ENCODE results near the gene ABCG4.

The ABCG4 gene

GRCh38 chr11:119112314-119113020 lies 36.4 kb upstream of the ABCG4 start:
- H3K9me3 ChIP-seq: no peaks in the 10 kb centered on the region
- intact Hi-C loops (cut with DNase I; ENCODE audit: low total_unique reads): no loop called here
- TF ChIP-seq CTCF (IDR thresholded peaks at IDR 0.05): no peak
- H3K4me1 ChIP-seq: peaks cover 0 to 21% (median 11%) of the 10 kb centered on the region in 4 donors
- no peak overlapping the region for H3K4me3 ChIP-seq
- no peak for DNase-seq
- no peaks in the 10 kb centered on the region for H3K27me3 ChIP-seq
- no peak overlapping the region for H3K27ac ChIP-seq
- H3K36me3 ChIP-seq: peaks cover 15 to 71% (median 50%) of the 10 kb centered on the region in 3 donors

GRCh38 chr11:119113716-119114115 lies 35.1 kb upstream of the ABCG4 start:
- H3K27me3 ChIP-seq: no peaks in the 10 kb centered on the region
- peaks cover 15 to 72% (median 50%) of the 10 kb centered on the region in 3 donors for H3K36me3 ChIP-seq
- TF ChIP-seq CTCF (IDR thresholded peaks at IDR 0.05): no peak
- H3K27ac ChIP-seq: no peak overlapping the region
- H3K4me3 ChIP-seq: no peak overlapping the region
- no peak for DNase-seq
- no peaks in the 10 kb centered on the region for H3K9me3 ChIP-seq
- H3K4me1 ChIP-seq: peaks cover 0 to 12% (median 4%) of the 10 kb centered on the region in 4 donors
- intact Hi-C loops (cut with DNase I; ENCODE audit: low total_unique reads): no loop called here

- H3K4me1 ChIP-seq: peaks cover 0 to 6% (median under 1%) of the 10 kb centered on the region in 4 donors
- no peaks in the 10 kb centered on the region for H3K9me3 ChIP-seq
- H3K36me3 ChIP-seq: peaks cover 15 to 72% (median 50%) of the 10 kb centered on the region in 3 donors
- no peaks in the 10 kb centered on the region for H3K27me3 ChIP-seq
- DNase-seq: no peak
- no peak overlapping the region for H3K4me3 ChIP-seq
- intact Hi-C loops (cut with DNase I; ENCODE audit: low total_unique reads): no loop called here
- no peak for TF ChIP-seq CTCF (IDR thresholded peaks at IDR 0.05)
- H3K27ac ChIP-seq: no peak overlapping the region
Measured at GRCh38 chr11:119114351-119114750, 34.5 kb upstream of the ABCG4 start.

- H3K9me3 ChIP-seq: no peaks in the 10 kb centered on the region
- H3K36me3 ChIP-seq: peaks cover 15 to 69% (median 47%) of the 10 kb centered on the region in 3 donors
- peak; percentile 62 to 74 for DNase-seq
- intact Hi-C loops (cut with DNase I; ENCODE audit: low total_unique reads): no loop called here
- H3K4me1 ChIP-seq: peaks cover 0 to 5% (median 1%) of the 10 kb centered on the region in 4 donors
- no peak overlapping the region for H3K27ac ChIP-seq
- TF ChIP-seq CTCF (IDR thresholded peaks at IDR 0.05): no peak
- no peak overlapping the region for H3K4me3 ChIP-seq
- no peaks in the 10 kb centered on the region for H3K27me3 ChIP-seq
Measured at GRCh38 chr11:119115484-119116234, 33.2 kb upstream of the ABCG4 start.

- H3K4me3 ChIP-seq: no peak overlapping the region
- intact Hi-C loops (cut with DNase I; ENCODE audit: low total_unique reads): no loop called here
- DNase-seq: no peak
Measured at GRCh38 chr11:119116235-119116594, 32.6 kb upstream of the ABCG4 start.

More at GRCh38 chr11:119116235-119116594, 32.6 kb upstream of the ABCG4 start:
- TF ChIP-seq CTCF (IDR thresholded peaks at IDR 0.05): no peak
- H3K9me3 ChIP-seq: no peaks in the 10 kb centered on the region
- H3K36me3 ChIP-seq: peaks cover 15 to 63% (median 42%) of the 10 kb centered on the region in 3 donors
- no peak overlapping the region for H3K27ac ChIP-seq
- H3K27me3 ChIP-seq: no peaks in the 10 kb centered on the region
- peaks cover 0 to 8% (median 3%) of the 10 kb centered on the region in 4 donors for H3K4me1 ChIP-seq
